H1 (cell line): ENCODE data around the gene PRB2. TPM values are rescaled to one million over a fixed set of nuclear protein-coding genes. Genes with fewer than 3 reads are reported as not detected.
"Not testable (repeated sequence)": the region's sequence is repeated elsewhere in the genome, so short reads cannot be mapped to it uniquely, and the experiment has no call there.

Experiments used
- CTCF ChIA-PET: fragments of 300-600 bp; sonication (Branson Sonifier 250); formaldehyde crosslinking; loops from one replicate; lab custom pipeline; 2021; ENCODE audit not compliant: partially characterized antibody; lab: Charles Lee
- POLR2A ChIA-PET: fragments of 300-600 bp; sonication (Branson Sonifier 250); formaldehyde crosslinking; loops from one replicate; lab custom pipeline; 2021; ENCODE audit warnings: inconsistent platforms; ENCODE audit not compliant: partially characterized antibody; lab: Charles Lee
- DNase-seq, 2 experiments: peaks; one replicate each; pipeline versions ENCODE4 v3.0.0 to v3.0.0-alpha.2; 2010 to 2022; ENCODE audit warnings: low spot score in 2 of 2, low read depth in 1 of 2, mixed read lengths in 1 of 2
- FAIRE-seq: peaks from 2 replicates; lab custom pipeline; 2011; peaks lifted over from hg19 to GRCh38; lab: Jason Lieb, UNC
- H2AFZ ChIP-seq: 2 replicates; pipeline ENCODE4 v1.8.1; 2012; ENCODE audit warnings: low read length, inconsistent platforms
- H2AK5ac ChIP-seq: 2 replicates; pipeline ENCODE4 v1.6.1; 2013; ENCODE audit warnings: low read depth, low read length
- H2BK120ac ChIP-seq: replicated peaks from 2 replicates; pipeline ENCODE3; 2013; ENCODE audit warnings: low read depth, low read length, inconsistent platforms
- H2BK12ac ChIP-seq: 2 replicates; pipeline ENCODE4 v1.6.1; 2013; ENCODE audit warnings: low read depth, low read length
- H2BK15ac ChIP-seq: 2 replicates; pipeline ENCODE4 v1.6.1; 2013; ENCODE audit warnings: low read length
- H2BK20ac ChIP-seq: 2 replicates; pipeline ENCODE4 v1.6.1; 2013; ENCODE audit warnings: low read length
- H2BK5ac ChIP-seq: 2 replicates; pipeline ENCODE4 v1.6.1; 2013; ENCODE audit warnings: low read depth, low read length
- H3K14ac ChIP-seq: 2 replicates; pipeline ENCODE4 v1.6.1; 2013; ENCODE audit warnings: inconsistent platforms; ENCODE audit not compliant: insufficient read length
- H3K18ac ChIP-seq: 2 replicates; pipeline ENCODE4 v1.6.1; 2013; ENCODE audit warnings: low read length; ENCODE audit errors: extremely low read depth
- H3K23ac ChIP-seq: 2 replicates; pipeline ENCODE4 v1.6.1; 2013; ENCODE audit warnings: inconsistent platforms; ENCODE audit not compliant: insufficient read length
- H3K23me2 ChIP-seq: 2 replicates; pipeline ENCODE4 v1.6.1; 2013; ENCODE audit warnings: low read depth, low read length
- H3K27ac ChIP-seq: 2 replicates; pipeline ENCODE4 v1.6.1; 2011; ENCODE audit warnings: low read depth, low read length, inconsistent platforms
- H3K27me3 ChIP-seq, 4 experiments: replicated peaks in 1 of 4; 1 replicate in 1 of 4; 2 replicates in 3 of 4; pipeline versions ENCODE4 v1.6.1 to v1.8.1; 2011 to 2013; ENCODE audit warnings: low read length in 3 of 4, mild to moderate bottlenecking in 3 of 4, inconsistent platforms in 2 of 4, mixed read lengths in 2 of 4, moderate library complexity in 1 of 4; ENCODE audit not compliant: control insufficient read depth in 3 of 4, insufficient read depth in 3 of 4; ENCODE audit errors: extremely low read depth in 1 of 4
- H3K36me3 ChIP-seq, 4 experiments: 2 replicates each; pipeline versions ENCODE4 v1.6.1 to v1.8.1; 2011 to 2013; ENCODE audit warnings: mild to moderate bottlenecking in 4 of 4, low read length in 3 of 4, moderate library complexity in 2 of 4, control low read depth in 1 of 4, inconsistent platforms in 1 of 4; ENCODE audit not compliant: insufficient read depth in 4 of 4, control insufficient read depth in 2 of 4
- H3K4ac ChIP-seq: replicated peaks from 2 replicates; pipeline ENCODE3; 2013; ENCODE audit warnings: low read length, low read depth, mixed read lengths, inconsistent platforms; ENCODE audit not compliant: insufficient read length
- H3K4me1 ChIP-seq, 4 experiments: replicated peaks in 1 of 4; 1 replicate in 1 of 4; 2 replicates in 3 of 4; pipeline versions ENCODE4 v1.6.1 to v1.8.1; 2011 to 2013; ENCODE audit warnings: low read length in 3 of 4, inconsistent platforms in 2 of 4, mixed read lengths in 1 of 4; ENCODE audit not compliant: insufficient read depth in 4 of 4, control insufficient read depth in 3 of 4
- H3K4me2 ChIP-seq, 2 experiments: 2 replicates each; pipeline versions ENCODE4 v1.6.1 to v1.8.1; 2011 to 2013; ENCODE audit warnings: low read depth in 2 of 2, low read length in 2 of 2, control low read depth in 1 of 2, inconsistent platforms in 1 of 2, mild to moderate bottlenecking in 1 of 2; ENCODE audit not compliant: insufficient read depth in 1 of 2
- H3K4me3 ChIP-seq, 4 experiments: fragments of 200-600, 300-600 bp in 1 of 4; sonication (generic), shearing (Covaris generic), sonication (Bioruptor Twin) in 1 of 4; 2 replicates each; pipeline versions ENCODE4 v1.5.1 to v1.8.1; 2011 to 2016; ENCODE audit warnings: low read length in 4 of 4, low read depth in 3 of 4, control low read depth in 2 of 4, inconsistent platforms in 2 of 4, mild to moderate bottlenecking in 2 of 4, mixed read lengths in 1 of 4, moderate library complexity in 1 of 4; ENCODE audit not compliant: insufficient read depth in 2 of 4; ENCODE audit errors: extremely low read depth in 1 of 4
- H3K56ac ChIP-seq: replicated peaks from 2 replicates; pipeline ENCODE3; 2013; ENCODE audit warnings: low read depth, mild to moderate bottlenecking, mixed read lengths, low read length, inconsistent platforms; ENCODE audit not compliant: insufficient read length
- H3K79me1 ChIP-seq: 2 replicates; pipeline ENCODE4 v1.6.1; 2013; ENCODE audit warnings: low read depth, low read length, control low read depth
- H3K79me2 ChIP-seq, 2 experiments: 2 replicates each; pipeline versions ENCODE4 v1.6.1 to v1.8.1; 2012 to 2013; ENCODE audit warnings: low read length in 2 of 2, mild to moderate bottlenecking in 2 of 2, inconsistent platforms in 1 of 2; ENCODE audit not compliant: insufficient read depth in 2 of 2, control insufficient read depth in 1 of 2
- H3K9ac ChIP-seq, 4 experiments: replicated peaks in 1 of 4; 1 replicate in 1 of 4; 2 replicates in 3 of 4; pipeline versions ENCODE4 v1.6.1 to v1.8.1; 2011 to 2013; ENCODE audit warnings: low read depth in 3 of 4, low read length in 3 of 4, control low read depth in 2 of 4, mild to moderate bottlenecking in 2 of 4, moderate library complexity in 2 of 4, inconsistent platforms in 1 of 4; ENCODE audit errors: extremely low read depth in 1 of 4
- H3K9me3 ChIP-seq, 2 experiments: 2 replicates each; pipeline versions ENCODE4 v1.6.1 to v1.8.1; 2012 to 2013; ENCODE audit warnings: mild to moderate bottlenecking in 2 of 2, moderate library complexity in 2 of 2, control low read depth in 1 of 2, inconsistent platforms in 1 of 2, low read depth in 1 of 2, low read length in 1 of 2, mixed read lengths in 1 of 2; ENCODE audit not compliant: insufficient read depth in 2 of 2
- H4K20me1 ChIP-seq, 2 experiments: replicated peaks in 1 of 2; 2 replicates each; pipeline versions ENCODE3 to v1.8.1; 2011 to 2013; ENCODE audit warnings: inconsistent platforms in 2 of 2, low read length in 2 of 2, mild to moderate bottlenecking in 1 of 2; ENCODE audit not compliant: insufficient read depth in 2 of 2, control insufficient read depth in 1 of 2
- H4K5ac ChIP-seq: 2 replicates; pipeline ENCODE4 v1.6.1; 2013; ENCODE audit warnings: low read length, low read depth, mixed read lengths, inconsistent platforms; ENCODE audit not compliant: insufficient read length
- H4K8ac ChIP-seq: 2 replicates; pipeline ENCODE4 v1.8.0; 2013; ENCODE audit warnings: mild to moderate bottlenecking, moderate library complexity, low read length, inconsistent platforms; ENCODE audit not compliant: insufficient read depth; ENCODE audit errors: extremely low read depth
- H4K91ac ChIP-seq: replicated peaks from 2 replicates; pipeline ENCODE3; 2013; ENCODE audit warnings: low read length, mixed read lengths, inconsistent platforms; ENCODE audit not compliant: insufficient read length
- HDAC6 ChIP-seq: IDR thresholded peaks from one replicate; pipeline ENCODE4 v1.7.1; 2012; ENCODE audit warnings: low read depth, mild to moderate bottlenecking, inconsistent platforms, low read length, moderate library complexity
- WGBS, 2 experiments: shearing (Covaris generic) in 1 of 2; methylation state at CpG; one replicate each; pipeline versions ENCODE4 v1.1.6 to v1.1.7; 2013 to 2015; ENCODE audit warnings: low lambda C conversion rate in 2 of 2, mixed read lengths in 2 of 2, inconsistent platforms in 1 of 2, low coverage in 1 of 2, missing lambda C conversion rate in 1 of 2; ENCODE audit not compliant: insufficient replicate concordance in 2 of 2, insufficient coverage in 1 of 2, insufficient read length in 1 of 2; ENCODE audit errors: extremely low coverage in 1 of 2, missing lambda C conversion rate in 1 of 2; 5-methylcytosine and 5-hydroxymethylcytosine counted together
- polyA plus RNA-seq, 7 experiments: library from polyadenylated mRNA; depleted of rRNA in 3 of 7; stranded (reverse) in 5 of 7; unstranded in 2 of 7; fragments of >200 nt in 5 of 7; fragments of 200-250 nt in 2 of 7; gene quantifications; 1 replicate in 5 of 7; 2 replicates in 1 of 7; 4 replicates in 1 of 7; pipeline versions ENCODE4 v1.2.1 to v1.2.3, GENCODE V29; 2011 to 2013; ENCODE audit warnings: missing spikeins in 2 of 7, mixed read lengths in 2 of 7
- total RNA-seq: library from RNA; stranded (reverse); fragmentation: NEBNext Ultra II Directional; extraction: Animal tissue kit (Norgen Biotek cat#: 25700); gene quantifications from 2 replicates; pipeline ENCODE4 v1.2.1, GENCODE V29; 2021

The PRB2 gene
- total and polyA plus RNA-seq, 2 of the 8 experiments (the other 6 are each of a cell fraction or from before 2014, with no cell fraction given): not detected

GRCh38 chr12:11361151-11361550 lies 34.2 kb downstream of the PRB2 start:
- no peak for FAIRE-seq
- H2BK5ac ChIP-seq: no peak overlapping the region
- H3K9me3 ChIP-seq: no peaks in the 10 kb centered on the region
- H2BK120ac ChIP-seq: no peak overlapping the region
- no peak overlapping the region for H3K4ac ChIP-seq
- H3K36me3 ChIP-seq: no peaks in the 10 kb centered on the region
- H4K20me1 ChIP-seq: no peaks in the 10 kb centered on the region
- no peaks in the 10 kb centered on the region for H3K27me3 ChIP-seq
- ChIA-PET POLR2A (no interaction called here), CTCF (interaction anchor here (0.9 to 1.0 kb wide), 2 partner anchors 10 to 11 kb away, joined by 3 read pairs; no protein-coding TSS in a partner anchor)
- TF ChIP-seq HDAC6: no peak
- H3K56ac ChIP-seq: no peak overlapping the region
- H4K91ac ChIP-seq: no peak overlapping the region
- no peak overlapping the region for H3K4me2 ChIP-seq
- no peak overlapping the region for H4K5ac ChIP-seq
- H2AFZ ChIP-seq: no peak overlapping the region
- H2BK12ac ChIP-seq: no peak overlapping the region
- no peak overlapping the region for H2AK5ac ChIP-seq
- H2BK15ac ChIP-seq: no peak overlapping the region
- DNase-seq: no peak
- no peaks in the 10 kb centered on the region for H3K79me2 ChIP-seq
- H3K9ac ChIP-seq: no peak overlapping the region
- no peak overlapping the region for H3K27ac ChIP-seq
- no peak overlapping the region for H4K8ac ChIP-seq
- H3K23ac ChIP-seq: no peak overlapping the region
- H3K18ac ChIP-seq: no peak overlapping the region
- no peak overlapping the region for H3K4me3 ChIP-seq
- H2BK20ac ChIP-seq: no peak overlapping the region
- H3K79me1 ChIP-seq: no peaks in the 10 kb centered on the region
- no peaks in the 10 kb centered on the region for H3K23me2 ChIP-seq
- no peaks in the 10 kb centered on the region for H3K4me1 ChIP-seq
- H3K14ac ChIP-seq: no peak overlapping the region

GRCh38 chr12:11360205-11360883 lies 35.0 kb downstream of the PRB2 start:
- WGBS, 2 experiments: 85% methylated on average over 1 of the region's 1 CpG; no CpG with 5 or more reads in 1 of the 2 experiments

More at GRCh38 chr12:11360205-11360883, 35.0 kb downstream of the PRB2 start:
- ChIA-PET POLR2A (interaction anchor here (0.7 kb wide), 1 partner anchor 18 kb away, joined by 3 read pairs; no protein-coding TSS in a partner anchor), CTCF (interaction anchor here (0.9 to 1.0 kb wide), 2 partner anchors 9 to 10 kb away, joined by 3 read pairs; no protein-coding TSS in a partner anchor)
- H3K23me2 ChIP-seq, H3K18ac ChIP-seq, H3K27ac ChIP-seq, H2BK5ac ChIP-seq, H3K79me2 ChIP-seq, H4K20me1 ChIP-seq, H3K14ac ChIP-seq, H3K4ac ChIP-seq, H3K27me3 ChIP-seq, H4K8ac ChIP-seq, H3K36me3 ChIP-seq, H3K56ac ChIP-seq, H3K9ac ChIP-seq, H2BK15ac ChIP-seq, H3K4me1 ChIP-seq, H3K9me3 ChIP-seq, H3K4me2 ChIP-seq, FAIRE-seq, H2BK120ac ChIP-seq, H2BK12ac ChIP-seq, H4K5ac ChIP-seq, H4K91ac ChIP-seq, DNase-seq, H2BK20ac ChIP-seq, H2AK5ac ChIP-seq, H2AFZ ChIP-seq, H3K79me1 ChIP-seq, H3K23ac ChIP-seq, H3K4me3 ChIP-seq: not testable (repeated sequence)
